SK-N-SH treated with all-trans-retinoic acid at 6 μM for 48 hours (cell line): ENCODE data around the gene CFL2.

Experiments
- ATAC-seq: fragments of 200-7000 bp; cut with Tn5 transposase; 3 replicates; pipeline ENCODE4 v1.9.1; 2020; ENCODE audit warnings: mild to moderate bottlenecking, moderate library complexity
- ARNTL ChIP-seq: fragments of 450-650 bp; formaldehyde crosslinking; IDR thresholded peaks from 2 replicates; pipeline ENCODE4 v1.5.0; 2020; ENCODE audit warnings: low read depth, mild to moderate bottlenecking, moderate library complexity, borderline replicate concordance
- BACH2 ChIP-seq: fragments of 250-450 bp; sonication (Bioruptor Pico); IDR thresholded peaks from 2 replicates; pipeline ENCODE4 v1.9.0; 2021; ENCODE audit warnings: mild to moderate bottlenecking, borderline replicate concordance
- CSDC2 ChIP-seq: fragments of 250-450 bp; sonication (Bioruptor Pico); IDR thresholded peaks from 2 replicates; pipeline ENCODE4 v1.5.0; 2020; ENCODE audit warnings: mild to moderate bottlenecking, moderate library complexity
- ESRRG ChIP-seq: fragments of 250-450 bp; sonication (Bioruptor Pico); IDR thresholded peaks from 2 replicates; pipeline ENCODE4 v1.6.1; 2021; ENCODE audit warnings: mild to moderate bottlenecking
- GLIS3 ChIP-seq: fragments of 250-450 bp; sonication (Bioruptor Pico); IDR thresholded peaks from 2 replicates; pipeline ENCODE4 v1.5.0; 2020; ENCODE audit warnings: mild to moderate bottlenecking, moderate library complexity
- ISL1 ChIP-seq: fragments of 250-450 bp; sonication (Bioruptor Pico); IDR thresholded peaks from 2 replicates; pipeline ENCODE4 v2.1.2; 2022; ENCODE audit warnings: mild to moderate bottlenecking, moderate library complexity
- OSR1 ChIP-seq: fragments of 250-450 bp; sonication (Bioruptor Pico); IDR thresholded peaks from 2 replicates; pipeline ENCODE4 v1.8.0; 2022; ENCODE audit warnings: moderate library complexity, mild to moderate bottlenecking, inconsistent platforms
- PPARA ChIP-seq: fragments of 250-450 bp; sonication (Bioruptor Pico); IDR thresholded peaks from 2 replicates; pipeline ENCODE4 v1.5.0; 2020; ENCODE audit warnings: mild to moderate bottlenecking, borderline replicate concordance
- RARB ChIP-seq: fragments of 250-450 bp; sonication (Bioruptor Pico); IDR thresholded peaks from 2 replicates; pipeline ENCODE4 v1.8.0; 2021; ENCODE audit warnings: mild to moderate bottlenecking, moderate library complexity
- SNAI2 ChIP-seq: fragments of 250-450 bp; sonication (Bioruptor Pico); IDR thresholded peaks from 2 replicates; pipeline ENCODE4 v1.5.0; 2020; ENCODE audit warnings: mild to moderate bottlenecking, moderate library complexity
- TCF4 ChIP-seq: fragments of 250-450 bp; sonication (Bioruptor Pico); IDR thresholded peaks from 2 replicates; pipeline ENCODE4 v1.8.0; 2021; ENCODE audit warnings: mild to moderate bottlenecking, moderate library complexity, borderline replicate concordance
- TOX ChIP-seq: fragments of 250-450 bp; sonication (Bioruptor Pico); IDR thresholded peaks from 2 replicates; pipeline ENCODE4 v1.8.0; 2021; ENCODE audit warnings: mild to moderate bottlenecking, moderate library complexity, borderline replicate concordance
- ZC3H10 ChIP-seq: fragments of 250-450 bp; sonication (Bioruptor Pico); IDR thresholded peaks from 2 replicates; pipeline ENCODE4 v1.5.1; 2021; ENCODE audit warnings: mild to moderate bottlenecking, moderate library complexity
- ZFP3 ChIP-seq: fragments of 250-450 bp; sonication (Bioruptor Pico); IDR thresholded peaks from 2 replicates; pipeline ENCODE4 v1.5.0; 2020; ENCODE audit warnings: mild to moderate bottlenecking, moderate library complexity
- ZFP30 ChIP-seq: fragments of 450-650 bp; formaldehyde crosslinking; IDR thresholded peaks from 2 replicates; pipeline ENCODE4 v1.5.0; 2022; ENCODE audit warnings: mild to moderate bottlenecking, moderate library complexity
- ZNF565 ChIP-seq: fragments of 450-650 bp; formaldehyde crosslinking; conservative IDR thresholded peaks from 2 replicates; pipeline ENCODE4 v1.5.0; 2020; ENCODE audit warnings: low read depth, mild to moderate bottlenecking, moderate library complexity
- ZNF70 ChIP-seq: fragments of 450-650 bp; formaldehyde crosslinking; IDR thresholded peaks from 2 replicates; pipeline ENCODE4 v1.5.0; 2020; ENCODE audit warnings: mild to moderate bottlenecking, moderate library complexity
- ZNF8 ChIP-seq: fragments of 450-650 bp; formaldehyde crosslinking; IDR thresholded peaks from 2 replicates; pipeline ENCODE4 v1.5.0; 2020; ENCODE audit warnings: mild to moderate bottlenecking, moderate library complexity
- TF ChIP-seq, protein P1 (sequence below): fragments of 250-450 bp; sonication (Bioruptor Pico); IDR thresholded peaks from 2 replicates; pipeline ENCODE4 v1.5.0; 2020; ENCODE audit warnings: mild to moderate bottlenecking, moderate library complexity
- TF ChIP-seq, protein P2 (sequence below): fragments of 250-450 bp; sonication (Bioruptor Pico); IDR thresholded peaks from 2 replicates; pipeline ENCODE4 v1.8.0; 2021; ENCODE audit warnings: low read depth, mild to moderate bottlenecking, moderate library complexity, borderline replicate concordance

Gene CFL2

DNA sequence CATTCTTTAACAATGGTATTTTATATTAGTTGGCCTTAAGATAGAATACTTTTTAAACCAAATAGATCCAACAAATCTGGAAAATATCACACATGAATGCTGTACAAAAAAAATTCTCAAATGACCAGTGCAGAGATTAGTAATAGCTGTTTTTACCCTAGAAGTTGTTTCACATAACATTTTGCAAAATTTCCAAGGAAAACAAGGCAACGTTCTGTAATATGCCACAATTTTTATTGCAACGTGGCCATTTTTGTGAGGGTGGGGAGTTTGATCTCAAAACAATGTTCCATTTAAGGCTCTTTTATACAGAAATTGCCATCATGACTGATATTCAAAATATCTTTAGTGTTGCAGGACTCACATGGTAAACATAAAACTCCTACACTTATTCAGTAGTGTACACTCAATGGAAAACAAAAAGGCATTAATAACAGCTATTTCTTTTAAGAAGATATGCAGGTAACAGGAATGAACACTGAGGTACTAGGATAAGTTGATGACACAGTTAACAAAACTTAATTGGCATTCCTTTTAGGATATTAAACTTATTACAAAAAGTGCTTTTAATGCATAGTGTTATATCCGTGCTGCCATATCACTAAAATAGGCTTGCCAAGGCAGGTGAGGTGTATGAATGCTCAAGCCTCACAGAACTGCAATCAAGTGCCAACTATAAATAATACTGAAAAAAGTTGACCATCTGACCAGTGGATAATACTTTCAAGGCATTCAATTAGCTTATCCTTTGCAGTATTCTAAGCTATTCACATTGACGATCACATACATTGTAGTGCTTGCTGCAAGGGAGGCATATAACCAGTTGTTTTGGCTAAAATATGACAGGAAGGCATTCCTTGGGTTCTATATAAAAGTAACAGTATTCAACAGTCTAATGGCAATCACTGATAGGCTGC lies 2.3 kb downstream of the CFL2 start (continued):
- no peak for TF ChIP-seq ZNF70
- no peak for TF ChIP-seq ZC3H10 (CRISPR knock-in tag)
- no peak for TF ChIP-seq SNAI2 (CRISPR knock-in tag)
- no peak for TF ChIP-seq TOX (CRISPR knock-in tag)
- no peak for TF ChIP-seq ISL1

DNA sequence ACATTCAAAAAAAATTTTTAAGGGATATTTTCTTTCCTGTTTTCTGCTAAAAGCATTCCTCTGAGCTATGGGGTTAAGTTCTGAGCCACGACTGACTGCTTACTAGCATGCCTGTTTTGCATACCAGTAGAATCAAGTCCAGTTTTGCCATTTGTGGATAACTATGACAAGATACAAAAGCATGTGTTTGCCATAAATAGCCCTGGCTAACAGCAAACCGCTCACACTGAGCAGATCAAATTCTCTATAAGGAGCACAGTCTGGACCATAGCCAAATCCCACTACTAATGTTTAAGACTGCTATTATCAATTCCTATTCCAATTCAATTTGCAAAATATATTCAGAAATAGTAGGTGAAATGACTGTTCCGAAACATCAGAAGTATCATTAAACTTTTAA lies 3.2 kb downstream of the CFL2 start:
- TF ChIP-seq ARNTL (no peak), ISL1 (peak; percentile 40; the same call in 1 of the 2 replicates)
- peak; percentile 82 for ATAC-seq

DNA sequence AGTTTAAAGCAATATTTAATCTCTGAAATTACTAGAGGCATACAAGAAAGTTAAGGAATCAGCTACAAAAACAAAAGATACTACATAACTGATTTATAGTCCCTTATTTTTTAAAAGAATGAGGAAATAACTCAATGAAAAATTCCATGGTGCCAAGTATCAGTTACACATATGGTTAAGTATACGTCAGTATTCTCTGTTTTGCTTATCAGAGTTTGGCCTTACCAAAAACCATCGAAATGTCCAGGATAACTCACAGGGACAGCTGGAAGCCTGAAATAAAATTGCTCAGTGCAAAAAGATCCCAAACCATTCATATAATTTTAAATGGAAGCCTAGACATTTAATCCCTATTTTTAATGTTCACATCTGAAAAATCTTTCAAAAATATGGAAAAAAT lies 3.6 kb downstream of the CFL2 start:
- ATAC-seq = peak; percentile 32
- no peak for TF ChIP-seq OSR1 (CRISPR knock-in tag)
- no peak for TF ChIP-seq BACH2 (CRISPR knock-in tag)
- TF ChIP-seq RARB = no peak
- TF ChIP-seq TCF4 (CRISPR knock-in tag) = no peak
- TF ChIP-seq ESRRG (CRISPR knock-in tag) = no peak
- TF ChIP-seq ZNF70 = no peak
- no peak for TF ChIP-seq ZC3H10 (CRISPR knock-in tag)
- TF ChIP-seq, protein P1, sequence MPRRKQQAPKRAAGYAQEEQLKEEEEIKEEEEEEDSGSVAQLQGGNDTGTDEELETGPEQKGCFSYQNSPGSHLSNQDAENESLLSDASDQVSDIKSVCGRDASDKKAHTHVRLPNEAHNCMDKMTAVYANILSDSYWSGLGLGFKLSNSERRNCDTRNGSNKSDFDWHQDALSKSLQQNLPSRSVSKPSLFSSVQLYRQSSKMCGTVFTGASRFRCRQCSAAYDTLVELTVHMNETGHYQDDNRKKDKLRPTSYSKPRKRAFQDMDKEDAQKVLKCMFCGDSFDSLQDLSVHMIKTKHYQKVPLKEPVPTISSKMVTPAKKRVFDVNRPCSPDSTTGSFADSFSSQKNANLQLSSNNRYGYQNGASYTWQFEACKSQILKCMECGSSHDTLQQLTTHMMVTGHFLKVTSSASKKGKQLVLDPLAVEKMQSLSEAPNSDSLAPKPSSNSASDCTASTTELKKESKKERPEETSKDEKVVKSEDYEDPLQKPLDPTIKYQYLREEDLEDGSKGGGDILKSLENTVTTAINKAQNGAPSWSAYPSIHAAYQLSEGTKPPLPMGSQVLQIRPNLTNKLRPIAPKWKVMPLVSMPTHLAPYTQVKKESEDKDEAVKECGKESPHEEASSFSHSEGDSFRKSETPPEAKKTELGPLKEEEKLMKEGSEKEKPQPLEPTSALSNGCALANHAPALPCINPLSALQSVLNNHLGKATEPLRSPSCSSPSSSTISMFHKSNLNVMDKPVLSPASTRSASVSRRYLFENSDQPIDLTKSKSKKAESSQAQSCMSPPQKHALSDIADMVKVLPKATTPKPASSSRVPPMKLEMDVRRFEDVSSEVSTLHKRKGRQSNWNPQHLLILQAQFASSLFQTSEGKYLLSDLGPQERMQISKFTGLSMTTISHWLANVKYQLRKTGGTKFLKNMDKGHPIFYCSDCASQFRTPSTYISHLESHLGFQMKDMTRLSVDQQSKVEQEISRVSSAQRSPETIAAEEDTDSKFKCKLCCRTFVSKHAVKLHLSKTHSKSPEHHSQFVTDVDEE = no peak
- no peak for TF ChIP-seq CSDC2 (CRISPR knock-in tag)
- TF ChIP-seq ZFP30 (CRISPR knock-in tag) = no peak
- no peak for TF ChIP-seq ISL1
- TF ChIP-seq SNAI2 (CRISPR knock-in tag) = no peak
- TF ChIP-seq ZNF8 (CRISPR knock-in tag) = no peak
- no peak for TF ChIP-seq ZFP3 (CRISPR knock-in tag)
- no peak for TF ChIP-seq GLIS3 (CRISPR knock-in tag)

DNA sequence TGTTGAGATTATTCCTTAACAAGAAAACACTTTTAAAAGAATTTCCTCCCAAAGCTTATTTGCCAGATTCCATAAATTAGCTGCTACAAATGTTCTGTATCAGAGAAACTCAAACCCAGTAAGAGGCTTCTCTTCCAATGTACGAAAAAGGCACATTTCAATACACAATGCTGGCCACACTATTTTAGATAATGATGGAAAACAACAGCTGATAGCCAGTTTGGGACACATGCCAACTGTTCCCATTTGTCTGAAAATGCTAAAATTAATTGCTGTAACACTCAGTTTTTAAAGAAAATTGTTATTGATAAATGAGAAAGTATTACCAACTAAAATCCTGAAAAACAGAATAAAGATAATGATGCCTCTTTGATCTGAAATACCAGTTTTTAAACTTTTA lies 4.4 kb downstream of the CFL2 start:
- TF ChIP-seq TCF4 (CRISPR knock-in tag) = no peak
- TF ChIP-seq ZNF565 (CRISPR knock-in tag) = no peak
- TF ChIP-seq ARNTL = no peak
- no peak for TF ChIP-seq SNAI2 (CRISPR knock-in tag)
- no peak for TF ChIP-seq PPARA (CRISPR knock-in tag)
- no peak for TF ChIP-seq ISL1
- no peak for TF ChIP-seq ZFP30 (CRISPR knock-in tag)
- TF ChIP-seq, protein P2, sequence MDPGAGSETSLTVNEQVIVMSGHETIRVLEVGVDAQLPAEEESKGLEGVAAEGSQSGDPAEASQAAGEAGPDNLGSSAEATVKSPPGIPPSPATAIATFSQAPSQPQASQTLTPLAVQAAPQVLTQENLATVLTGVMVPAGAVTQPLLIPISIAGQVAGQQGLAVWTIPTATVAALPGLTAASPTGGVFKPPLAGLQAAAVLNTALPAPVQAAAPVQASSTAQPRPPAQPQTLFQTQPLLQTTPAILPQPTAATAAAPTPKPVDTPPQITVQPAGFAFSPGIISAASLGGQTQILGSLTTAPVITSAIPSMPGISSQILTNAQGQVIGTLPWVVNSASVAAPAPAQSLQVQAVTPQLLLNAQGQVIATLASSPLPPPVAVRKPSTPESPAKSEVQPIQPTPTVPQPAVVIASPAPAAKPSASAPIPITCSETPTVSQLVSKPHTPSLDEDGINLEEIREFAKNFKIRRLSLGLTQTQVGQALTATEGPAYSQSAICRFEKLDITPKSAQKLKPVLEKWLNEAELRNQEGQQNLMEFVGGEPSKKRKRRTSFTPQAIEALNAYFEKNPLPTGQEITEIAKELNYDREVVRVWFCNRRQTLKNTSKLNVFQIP (CRISPR knock-in tag) = no peak
- no peak for TF ChIP-seq ZNF70
- TF ChIP-seq BACH2 (CRISPR knock-in tag) = no peak
- no peak for TF ChIP-seq RARB
- no peak for TF ChIP-seq ZC3H10 (CRISPR knock-in tag)
- TF ChIP-seq OSR1 (CRISPR knock-in tag) = no peak
- no peak for TF ChIP-seq TOX (CRISPR knock-in tag)
- no peak for ATAC-seq

DNA sequence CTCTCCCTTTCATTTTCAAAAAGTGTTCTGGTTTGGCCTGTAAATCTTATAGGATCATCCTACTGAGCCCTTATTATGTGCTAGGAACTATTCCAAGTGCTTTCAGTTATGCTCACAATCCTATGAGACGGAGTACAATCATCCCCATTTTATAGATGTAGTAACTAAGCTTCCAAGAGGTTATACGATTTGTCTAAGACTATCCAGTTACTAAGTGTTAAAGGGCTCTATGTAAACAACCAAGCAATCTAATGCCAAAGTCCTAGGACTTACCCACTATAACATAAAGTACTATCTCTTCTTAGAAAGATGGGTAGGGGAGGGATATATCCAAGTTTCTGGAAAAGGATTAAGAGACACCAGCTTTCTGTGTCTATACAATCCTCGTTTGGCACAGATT lies 6.7 kb downstream of the CFL2 start:
- no peak for TF ChIP-seq ZNF565 (CRISPR knock-in tag)
- TF ChIP-seq OSR1 (CRISPR knock-in tag) = no peak
- TF ChIP-seq TOX (CRISPR knock-in tag) = no peak
- no peak for TF ChIP-seq ZNF70
- ATAC-seq = no peak

DNA sequence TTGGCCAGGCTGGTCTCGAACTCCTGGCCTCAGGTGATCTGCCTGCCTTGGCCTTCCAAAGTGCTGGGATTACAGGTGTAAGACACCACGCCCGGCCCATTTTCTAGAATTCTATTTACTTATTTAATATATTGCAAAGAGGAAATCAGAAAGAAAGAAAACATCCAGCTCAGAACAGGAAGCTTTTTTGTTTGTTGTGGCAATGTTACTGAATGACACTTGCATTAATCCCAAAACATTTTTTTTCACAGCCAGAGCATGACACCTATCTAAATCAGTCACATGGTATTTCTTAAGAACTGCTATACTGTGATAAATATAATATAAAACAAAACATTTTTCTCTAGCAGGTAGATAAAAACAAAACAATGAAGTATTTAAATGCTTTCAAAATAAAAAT lies 12.6 kb downstream of the CFL2 start:
- no peak for ATAC-seq
- TF ChIP-seq ZFP3 (CRISPR knock-in tag) = no peak
- TF ChIP-seq ZC3H10 (CRISPR knock-in tag) = no peak
- TF ChIP-seq ZFP30 (CRISPR knock-in tag) = no peak
- no peak for TF ChIP-seq ESRRG (CRISPR knock-in tag)
- no peak for TF ChIP-seq GLIS3 (CRISPR knock-in tag)
- TF ChIP-seq OSR1 (CRISPR knock-in tag) = no peak
